Left renal cortex interstitium (tissue), 4 donors: ENCODE results near the gene RAB43. TPM values are rescaled to one million over a fixed set of nuclear protein-coding genes. Genes with fewer than 3 reads are reported as not detected.
"Not testable (repeated sequence)": the region's sequence is repeated elsewhere in the genome, so short reads cannot be mapped to it uniquely, and the experiment has no call there.

Experiments
- DNase-seq, 4 donors: peaks; one replicate each; pipeline ENCODE4 v3.0.0-alpha.2; 2013; ENCODE audit warnings: low read depth in 4 of 4, low spot score in 2 of 4, missing footprints in 1 of 4
- polyA plus RNA-seq, 4 donors: library from polyadenylated mRNA; unstranded; fragments of 120-200 nt; gene quantifications; one replicate each; pipeline ENCODE4 v1.2.1, GENCODE V29; 2013; ENCODE audit not compliant: insufficient read length in 4 of 4

The RAB43 gene
- polyA plus RNA-seq, 4 donors = 5.1 to 8.5 (median 7.1) TPM

- no peak for DNase-seq
These were observed 20.1 kb downstream of the RAB43 start for GRCh38 chr3:129101370-129102138.

- no peak for DNase-seq
These were observed 21.3 kb downstream of the RAB43 start for GRCh38 chr3:129100274-129100673.

- DNase-seq = no peak
These were observed 26.3 kb downstream of the RAB43 start for GRCh38 chr3:129095285-129095684.

GRCh38 chr3:129088312-129088711, 33.3 kb downstream of the RAB43 start:
- not testable (repeated sequence) for DNase-seq

GRCh38 chr3:129087904-129088303, 33.7 kb downstream of the RAB43 start:
- DNase-seq = not testable (repeated sequence)

- DNase-seq = no peak
These were observed 34.4 kb downstream of the RAB43 start for GRCh38 chr3:129087138-129087702.

GRCh38 chr3:129085818-129086217, 35.8 kb downstream of the RAB43 start:
- DNase-seq = no peak

- no peak for DNase-seq
These were observed 36.4 kb downstream of the RAB43 start for GRCh38 chr3:129085165-129085715.

- no peak for DNase-seq
These were observed 37.1 kb downstream of the RAB43 start for GRCh38 chr3:129084501-129084900.

- no peak for DNase-seq
These were observed 39.6 kb downstream of the RAB43 start for GRCh38 chr3:129082026-129082425.

- DNase-seq = no peak
These were observed 40.1 kb downstream of the RAB43 start for GRCh38 chr3:129081503-129081902.

GRCh38 chr3:129078510-129078909, 43.1 kb downstream of the RAB43 start:
- no peak for DNase-seq

- no peak for DNase-seq
These were observed 44.4 kb downstream of the RAB43 start for GRCh38 chr3:129077222-129077621.

GRCh38 chr3:129070086-129070885, 51.3 kb downstream of the RAB43 start:
- DNase-seq = no peak

GRCh38 chr3:129069313-129070085, 52.1 kb downstream of the RAB43 start:
- not testable (repeated sequence) for DNase-seq

GRCh38 chr3:129068291-129068886, 53.2 kb downstream of the RAB43 start:
- DNase-seq = no peak

- DNase-seq = not testable (repeated sequence)
These were observed 53.9 kb downstream of the RAB43 start for GRCh38 chr3:129067719-129068118.

GRCh38 chr3:129065720-129066073, 55.9 kb downstream of the RAB43 start:
- DNase-seq = no peak

GRCh38 chr3:129065016-129065719, 56.4 kb downstream of the RAB43 start:
- DNase-seq = no peak
